ENCODE data around the gene ECHDC3. TPM values are rescaled to one million over a fixed set of nuclear protein-coding genes. Genes with fewer than 3 reads are reported as not detected.

The ECHDC3 gene
- total RNA-seq, 4 donors from 2014 or later: 22.4 to 85.4 (median 69.1) TPM

DNA sequence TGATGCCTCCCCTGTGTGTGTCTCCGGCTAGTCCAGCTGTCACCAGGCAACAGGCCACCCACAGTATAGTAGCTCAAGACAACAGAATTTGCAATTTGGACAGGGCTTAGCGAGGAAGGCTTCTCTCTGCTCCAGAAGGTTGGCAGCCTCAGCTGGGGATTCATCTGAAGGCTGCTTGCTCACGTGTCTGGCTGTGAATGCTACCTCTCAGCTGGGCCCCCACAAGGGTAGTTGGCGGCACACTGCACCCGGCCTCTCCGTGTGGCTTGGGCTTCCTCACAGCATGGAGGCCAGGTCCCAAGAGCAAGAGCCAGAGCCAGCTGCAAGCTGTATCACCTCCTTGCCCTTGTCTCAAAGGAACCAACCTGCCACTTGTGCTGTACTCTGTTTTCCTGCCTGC lies 19.2 kb downstream of the ECHDC3 start:
- Histone ChIP-seq H3K4me3 (replicated peaks in 1 of 3) (no peak overlapping the region), H3K27me3 (no peaks in the 10 kb centered on the region), H3K27ac (no peak overlapping the region), H3K9me3 (no peaks in the 10 kb centered on the region), H3K4me1 (peaks cover 6 to 15% of the 10 kb centered on the region in 2 donors), H3K36me3 (peaks cover 0 to 5% of the 10 kb centered on the region in 2 donors)
- intact Hi-C loops (cut with DNase I): no loop called here
- WGBS, 2 donors: 92 to 98% methylated on average over 6 of the region's 6 CpGs
- TF ChIP-seq, protein P1, sequence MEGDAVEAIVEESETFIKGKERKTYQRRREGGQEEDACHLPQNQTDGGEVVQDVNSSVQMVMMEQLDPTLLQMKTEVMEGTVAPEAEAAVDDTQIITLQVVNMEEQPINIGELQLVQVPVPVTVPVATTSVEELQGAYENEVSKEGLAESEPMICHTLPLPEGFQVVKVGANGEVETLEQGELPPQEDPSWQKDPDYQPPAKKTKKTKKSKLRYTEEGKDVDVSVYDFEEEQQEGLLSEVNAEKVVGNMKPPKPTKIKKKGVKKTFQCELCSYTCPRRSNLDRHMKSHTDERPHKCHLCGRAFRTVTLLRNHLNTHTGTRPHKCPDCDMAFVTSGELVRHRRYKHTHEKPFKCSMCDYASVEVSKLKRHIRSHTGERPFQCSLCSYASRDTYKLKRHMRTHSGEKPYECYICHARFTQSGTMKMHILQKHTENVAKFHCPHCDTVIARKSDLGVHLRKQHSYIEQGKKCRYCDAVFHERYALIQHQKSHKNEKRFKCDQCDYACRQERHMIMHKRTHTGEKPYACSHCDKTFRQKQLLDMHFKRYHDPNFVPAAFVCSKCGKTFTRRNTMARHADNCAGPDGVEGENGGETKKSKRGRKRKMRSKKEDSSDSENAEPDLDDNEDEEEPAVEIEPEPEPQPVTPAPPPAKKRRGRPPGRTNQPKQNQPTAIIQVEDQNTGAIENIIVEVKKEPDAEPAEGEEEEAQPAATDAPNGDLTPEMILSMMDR (IDR thresholded peaks at IDR 0.05): no peak
- no peak for TF ChIP-seq POLR2A (IDR thresholded peaks at IDR 0.05)
- no peak for DNase-seq

DNA sequence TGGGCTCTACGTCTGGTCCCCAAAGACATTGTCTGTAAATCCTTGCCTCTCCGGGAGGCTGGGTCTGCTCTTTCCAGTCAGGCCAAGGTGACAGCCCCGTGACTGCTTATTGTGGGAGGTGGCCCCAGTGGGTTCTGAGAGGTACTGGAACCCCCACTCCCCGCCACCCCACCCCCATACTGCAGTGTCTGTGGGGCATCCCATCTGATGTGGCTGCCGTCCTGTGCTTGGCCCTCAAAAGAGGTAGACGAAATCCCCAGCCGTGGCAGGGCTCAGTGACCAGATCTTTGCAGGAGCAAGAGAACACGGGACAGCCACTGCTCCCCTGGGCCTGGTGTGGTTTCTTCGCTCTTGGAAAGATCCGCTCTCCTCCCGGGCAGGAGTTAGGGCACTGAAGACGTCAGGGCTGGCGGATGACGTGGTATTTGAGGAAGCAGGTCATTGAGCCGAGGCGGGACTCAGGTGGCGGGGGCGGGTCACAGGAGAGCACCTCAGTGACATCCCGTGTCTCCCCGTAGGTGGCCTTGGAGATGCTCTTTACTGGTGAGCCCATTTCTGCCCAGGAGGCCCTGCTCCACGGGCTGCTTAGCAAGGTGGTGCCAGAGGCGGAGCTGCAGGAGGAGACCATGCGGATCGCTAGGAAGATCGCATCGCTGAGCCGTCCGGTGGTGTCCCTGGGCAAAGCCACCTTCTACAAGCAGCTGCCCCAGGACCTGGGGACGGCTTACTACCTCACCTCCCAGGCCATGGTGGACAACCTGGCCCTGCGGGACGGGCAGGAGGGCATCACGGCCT lies 20.7 kb downstream of the ECHDC3 start:
- no peak for DNase-seq
- WGBS, 2 donors: 83 to 91% methylated on average over 14 to 21 of the region's 32 CpGs
- Histone ChIP-seq H3K27me3 (no peaks in the 10 kb centered on the region), H3K36me3 (peaks cover 0 to 5% of the 10 kb centered on the region in 2 donors), H3K27ac (no peak overlapping the region), H3K4me3 (replicated peaks in 1 of 3) (no peak overlapping the region), H3K9me3 (no peaks in the 10 kb centered on the region), H3K4me1 (peaks cover 0 to 4% of the 10 kb centered on the region in 2 donors)
- TF ChIP-seq, protein P1 (IDR thresholded peaks at IDR 0.05): no peak
- no peak for TF ChIP-seq POLR2A (IDR thresholded peaks at IDR 0.05)
- intact Hi-C loops (cut with DNase I): no loop called here

DNA sequence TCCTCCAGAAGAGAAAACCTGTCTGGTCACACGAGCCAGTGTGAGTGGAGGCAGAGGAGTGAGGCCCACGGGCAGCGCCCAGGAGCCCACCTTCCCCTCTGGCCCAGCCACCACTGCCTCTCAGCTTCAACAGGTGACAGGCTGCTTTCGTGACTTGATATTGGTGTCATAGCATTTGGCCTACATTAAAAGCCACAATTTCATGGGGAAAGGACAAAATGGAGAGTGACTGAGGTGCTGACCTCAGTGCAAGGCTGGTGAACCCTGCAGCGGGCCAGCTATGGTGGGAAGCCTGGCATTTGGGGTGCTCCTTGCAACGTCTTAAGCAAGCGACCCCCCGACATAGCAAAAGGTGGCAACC lies 21.3 kb downstream of the ECHDC3 start:
- TF ChIP-seq, protein P1 (IDR thresholded peaks at IDR 0.05): no peak
- TF ChIP-seq POLR2A (IDR thresholded peaks at IDR 0.05): no peak
- H3K4me3 ChIP-seq (replicated peaks in 1 of 3): no peak overlapping the region
- no peaks in the 10 kb centered on the region for H3K9me3 ChIP-seq
- H3K27ac ChIP-seq: no peak overlapping the region
- no peaks in the 10 kb centered on the region for H3K4me1 ChIP-seq
- peaks cover 0 to 5% of the 10 kb centered on the region in 2 donors for H3K36me3 ChIP-seq
- 77 to 81% methylated on average over 7 of the region's 8 CpGs for WGBS, 2 donors
- intact Hi-C loops (cut with DNase I): no loop called here
- H3K27me3 ChIP-seq: no peaks in the 10 kb centered on the region
- no peak for DNase-seq

DNA sequence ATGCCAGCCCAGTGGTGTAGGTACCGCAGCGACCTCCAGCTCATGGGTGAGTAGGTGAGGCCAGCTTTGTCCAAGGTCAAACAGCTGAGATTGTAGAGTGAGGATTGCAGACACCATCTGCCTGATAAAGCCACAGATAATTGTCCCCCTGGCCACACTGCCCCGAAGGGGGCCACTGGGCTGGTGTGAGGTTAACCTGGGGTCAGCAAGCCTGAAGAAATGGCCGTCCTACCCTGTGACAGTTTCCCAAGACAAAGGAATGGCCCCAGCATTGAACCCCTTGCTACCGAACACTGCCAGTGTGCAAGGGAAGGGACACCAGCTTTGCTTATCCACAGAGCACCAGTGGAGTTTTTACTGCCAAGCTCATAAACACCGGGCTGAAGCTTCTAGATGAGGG lies 23.0 kb downstream of the ECHDC3 start:
- intact Hi-C loops (cut with DNase I): no loop called here
- DNase-seq: no peak
- H3K27ac ChIP-seq: no peak overlapping the region
- peaks cover 0 to 5% of the 10 kb centered on the region in 2 donors for H3K36me3 ChIP-seq
- no peak overlapping the region for H3K4me3 ChIP-seq (replicated peaks in 1 of 3)
- TF ChIP-seq POLR2A (IDR thresholded peaks at IDR 0.05): no peak
- TF ChIP-seq, protein P1 (IDR thresholded peaks at IDR 0.05): no peak
- WGBS, 2 donors: 86 to 89% methylated on average over 6 of the region's 6 CpGs
- H3K9me3 ChIP-seq: no peaks in the 10 kb centered on the region
- H3K27me3 ChIP-seq: no peaks in the 10 kb centered on the region
- no peaks in the 10 kb centered on the region for H3K4me1 ChIP-seq

DNA sequence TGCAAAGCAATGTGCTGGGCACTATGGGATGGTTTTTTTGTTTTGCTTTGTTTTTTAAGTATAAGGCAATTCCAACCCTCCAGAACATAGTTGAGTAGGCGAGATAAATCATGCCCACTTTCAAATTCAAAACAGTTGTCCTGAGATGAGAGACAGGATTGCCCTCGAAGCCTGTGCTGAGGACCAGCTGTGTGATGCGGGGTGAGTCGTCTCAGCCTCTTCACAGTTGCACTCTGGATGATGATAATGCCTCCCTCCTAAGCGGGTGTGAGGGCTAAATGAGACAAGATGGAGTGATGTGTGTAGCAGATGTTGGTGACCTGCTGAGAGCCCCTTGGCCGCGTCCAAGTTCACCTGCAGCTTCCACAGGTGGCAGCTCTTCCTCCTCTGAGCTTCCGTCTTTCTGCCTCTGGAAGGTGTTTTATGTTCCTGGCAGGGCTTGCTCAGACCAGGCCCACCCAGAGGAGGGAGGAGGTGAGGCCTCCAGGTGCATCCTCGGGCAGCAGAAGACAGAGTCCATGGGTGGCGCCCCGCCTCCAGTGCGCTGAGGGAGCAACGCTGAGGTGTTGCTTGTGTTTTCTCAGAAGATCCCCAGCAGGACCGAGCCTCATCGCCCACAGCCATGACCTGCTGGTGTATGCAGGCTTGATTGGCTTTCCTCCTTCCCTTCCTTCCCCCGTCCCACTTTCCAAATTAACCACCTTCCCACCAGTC lies 30.6 kb downstream of the ECHDC3 start:
- Histone ChIP-seq H3K27ac (no peak overlapping the region), H3K36me3 (no peaks in the 10 kb centered on the region), H3K4me1 (no peaks in the 10 kb centered on the region), H3K9me3 (no peaks in the 10 kb centered on the region), H3K4me3 (replicated peaks in 1 of 3) (no peak overlapping the region), H3K27me3 (no peaks in the 10 kb centered on the region)
- intact Hi-C loops (cut with DNase I): no loop called here
- no peak for TF ChIP-seq POLR2A (IDR thresholded peaks at IDR 0.05)
- TF ChIP-seq, protein P1 (IDR thresholded peaks at IDR 0.05): no peak
- no peak for DNase-seq
- 85 to 87% methylated on average over 16 of the region's 16 CpGs for WGBS, 2 donors
